ENCODE data around the gene LPCAT2.
"Not testable (repeated sequence)": the region's sequence is repeated elsewhere in the genome, so short reads cannot be mapped to it uniquely, and the experiment has no call there.

The LPCAT2 gene

DNA sequence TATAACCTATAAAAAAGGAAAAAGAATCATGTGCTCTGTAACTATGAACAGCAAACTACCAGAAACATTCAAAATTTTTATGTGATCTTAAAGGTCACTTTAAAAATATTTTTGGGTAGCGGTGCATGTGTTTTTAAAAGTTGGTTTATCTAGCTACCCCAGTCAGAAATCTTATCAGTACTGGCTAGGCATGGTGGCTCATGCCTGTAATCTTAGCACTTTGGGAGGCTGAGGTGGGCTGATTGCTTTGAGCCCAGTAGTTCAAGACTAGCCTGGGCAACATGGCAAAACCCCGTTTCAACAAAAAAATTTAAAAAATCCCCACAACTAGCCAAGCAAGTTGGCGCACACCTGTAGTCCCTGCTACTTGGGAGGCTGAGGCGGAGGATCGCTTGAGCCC lies 61.3 kb downstream of the LPCAT2 start:
- H3K9me3 Mint-ChIP-seq (ENCODE audit: low read depth): no peaks in the 10 kb centered on the region
- H3K36me3 Mint-ChIP-seq: no peaks in the 10 kb centered on the region
- H3K4me1 Mint-ChIP-seq (ENCODE audit: low read depth): no peaks in the 10 kb centered on the region
- H3K4me3 Mint-ChIP-seq: no peak overlapping the region
- peaks cover 1% of the 10 kb centered on the region for H3K27me3 Mint-ChIP-seq
- no peak overlapping the region for H3K27ac Mint-ChIP-seq

DNA sequence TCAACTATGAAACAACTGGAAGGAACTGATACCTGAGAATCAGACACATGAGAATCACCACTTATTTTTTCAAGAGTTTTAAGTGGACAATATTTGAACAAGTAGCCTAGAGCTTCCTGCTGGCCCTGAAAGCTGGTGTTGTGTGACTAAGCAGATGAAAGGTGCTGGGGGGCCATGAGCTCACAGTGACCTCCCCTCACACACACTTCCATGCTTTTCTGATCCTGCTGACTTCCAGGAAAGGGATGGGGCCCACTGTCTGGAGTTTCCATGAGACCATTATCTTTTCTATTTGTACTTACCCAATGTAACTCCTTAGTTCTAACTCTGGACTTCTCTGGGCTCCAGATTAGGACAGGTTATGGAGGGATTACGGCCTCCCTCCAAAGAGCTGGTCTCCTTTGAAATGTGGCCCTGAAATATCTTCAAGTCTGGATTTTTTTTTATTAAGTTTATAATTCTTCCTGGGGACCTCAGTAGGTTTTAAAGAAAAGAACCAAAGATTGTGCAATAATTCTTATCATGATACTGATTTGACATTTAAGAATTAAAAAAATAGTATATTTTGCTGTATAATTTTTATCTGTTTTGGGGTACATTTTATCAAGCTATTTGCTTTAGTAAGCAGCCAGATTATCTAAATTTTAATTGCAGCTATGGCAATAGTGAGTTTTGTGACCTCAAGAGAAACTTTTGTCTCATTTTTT lies 62.5 kb downstream of the LPCAT2 start:
- Mint-ChIP-seq H3K4me1 (ENCODE audit: low read depth) (no peaks in the 10 kb centered on the region), H3K27ac (no peak overlapping the region), H3K36me3 (no peaks in the 10 kb centered on the region)

DNA sequence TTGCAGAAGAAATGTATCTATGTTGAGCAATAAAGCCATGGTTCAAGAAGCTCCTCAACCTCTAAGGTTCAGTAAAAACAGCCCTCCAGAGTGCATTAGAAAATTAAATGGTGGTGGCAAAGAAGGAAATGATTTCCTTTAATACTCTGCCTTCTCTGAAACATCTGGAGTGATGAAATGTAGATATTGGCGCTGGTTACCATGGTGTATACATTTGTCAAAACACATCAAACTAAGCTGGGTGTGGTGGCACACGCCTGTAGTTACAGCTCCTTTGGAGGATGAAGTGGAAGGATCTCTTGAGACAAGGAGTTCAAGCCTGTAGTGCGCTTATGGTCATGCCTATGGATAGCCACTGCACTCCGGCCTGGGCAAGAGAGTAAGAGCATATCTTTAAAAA lies 63.6 kb downstream of the LPCAT2 start:
- Mint-ChIP-seq H3K36me3 (no peaks in the 10 kb centered on the region), H3K27me3 (peaks cover 1% of the 10 kb centered on the region), H3K27ac (no peak overlapping the region), H3K9me3 (ENCODE audit: low read depth) (no peaks in the 10 kb centered on the region), H3K4me3 (no peak overlapping the region), H3K4me1 (ENCODE audit: low read depth) (no peaks in the 10 kb centered on the region)

More for the DNA sequence above, 62.5 kb downstream of the LPCAT2 start:
- no peak overlapping the region for H3K4me3 Mint-ChIP-seq
- no peaks in the 10 kb centered on the region for H3K9me3 Mint-ChIP-seq (ENCODE audit: low read depth)
- H3K27me3 Mint-ChIP-seq: peaks cover 1% of the 10 kb centered on the region

DNA sequence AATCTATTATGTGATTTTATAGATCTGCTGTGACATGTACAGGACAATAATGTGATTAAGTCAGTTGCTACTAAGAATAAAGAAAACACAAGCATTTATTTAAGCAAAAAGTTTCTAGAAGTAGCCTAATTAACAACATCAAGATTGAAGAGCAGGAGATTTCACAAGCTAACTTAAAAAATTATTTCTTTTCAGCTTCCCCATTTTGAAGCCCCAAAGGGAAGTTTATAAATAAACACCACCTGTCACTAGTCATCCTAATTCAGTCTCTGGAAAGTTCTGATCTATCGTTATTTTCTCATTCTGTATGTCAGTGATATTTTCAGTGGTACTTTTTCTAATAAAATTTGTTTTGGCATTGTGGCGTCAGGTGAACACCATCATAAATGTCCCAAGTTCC lies 65.9 kb downstream of the LPCAT2 start:
- Mint-ChIP-seq H3K36me3 (no peaks in the 10 kb centered on the region), H3K27ac (no peak overlapping the region), H3K4me3 (no peak overlapping the region), H3K27me3 (peaks cover 1% of the 10 kb centered on the region), H3K9me3 (ENCODE audit: low read depth) (no peaks in the 10 kb centered on the region), H3K4me1 (ENCODE audit: low read depth) (no peaks in the 10 kb centered on the region)

DNA sequence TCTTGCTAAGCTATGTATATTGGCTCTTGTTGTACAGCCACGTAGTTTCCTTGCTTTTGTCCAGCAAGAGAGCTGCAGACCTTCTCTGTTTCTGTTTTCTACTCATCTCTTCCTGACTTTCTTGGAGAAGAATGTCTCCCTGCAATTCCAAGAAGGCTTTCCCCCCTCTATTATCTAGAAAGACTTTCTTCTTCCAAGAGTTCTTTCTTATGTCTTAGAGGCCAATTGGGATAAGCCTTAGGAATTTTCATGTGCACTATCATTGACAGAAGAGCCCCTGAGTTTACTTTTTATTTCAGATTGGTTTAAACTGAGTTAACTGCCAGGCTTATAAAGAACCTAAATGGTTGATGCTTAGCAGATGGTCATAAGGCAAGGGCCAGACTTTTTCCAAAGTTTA lies 66.6 kb downstream of the LPCAT2 start:
- no peaks in the 10 kb centered on the region for H3K9me3 Mint-ChIP-seq (ENCODE audit: low read depth)
- peaks cover 3% of the 10 kb centered on the region for H3K27me3 Mint-ChIP-seq
- no peak overlapping the region for H3K4me3 Mint-ChIP-seq
- H3K4me1 Mint-ChIP-seq (ENCODE audit: low read depth): no peaks in the 10 kb centered on the region
- H3K27ac Mint-ChIP-seq: no peak overlapping the region
- no peaks in the 10 kb centered on the region for H3K36me3 Mint-ChIP-seq

DNA sequence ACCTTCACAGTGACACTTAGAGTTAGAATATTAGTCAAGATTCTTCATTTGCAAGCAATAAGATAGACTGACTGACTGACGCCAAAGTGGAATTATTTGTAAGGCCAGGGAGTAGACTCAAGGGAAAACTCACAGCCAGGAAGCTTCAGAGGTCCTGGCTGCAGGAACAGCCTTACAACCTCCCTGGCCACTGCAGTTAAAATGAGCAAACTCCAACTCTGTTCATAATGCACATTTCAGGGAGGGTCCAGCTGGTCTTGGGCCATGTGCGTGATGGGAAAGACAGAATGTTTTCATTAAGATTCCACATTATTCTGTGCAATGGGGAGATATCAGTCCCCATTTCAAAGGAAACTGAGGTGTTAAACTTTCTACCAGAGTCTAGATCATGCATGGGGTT lies 67.5 kb downstream of the LPCAT2 start:
- no peaks in the 10 kb centered on the region for H3K4me1 Mint-ChIP-seq (ENCODE audit: low read depth)
- H3K9me3 Mint-ChIP-seq (ENCODE audit: low read depth): no peaks in the 10 kb centered on the region
- no peak overlapping the region for H3K27ac Mint-ChIP-seq
- H3K27me3 Mint-ChIP-seq: peaks cover 3% of the 10 kb centered on the region
- no peak overlapping the region for H3K4me3 Mint-ChIP-seq
- no peaks in the 10 kb centered on the region for H3K36me3 Mint-ChIP-seq

DNA sequence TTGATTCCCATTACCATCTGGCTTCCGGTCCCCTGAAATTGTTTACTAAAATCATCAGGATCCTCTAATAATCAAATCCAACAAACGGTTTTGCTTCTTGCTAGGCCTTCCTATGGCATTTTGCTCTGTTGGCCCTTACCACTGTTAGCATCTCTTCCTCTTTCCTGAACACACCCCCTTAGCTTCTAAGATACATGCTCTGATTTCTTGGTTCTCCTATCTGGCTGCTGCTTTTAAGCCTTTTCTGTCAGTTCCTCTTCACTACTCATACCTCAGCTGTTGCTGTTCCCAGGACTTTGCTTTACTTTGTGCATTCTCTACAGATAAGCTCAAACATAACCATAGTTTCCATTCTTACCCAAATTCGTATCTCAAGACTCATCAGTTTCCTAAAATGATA lies 69.0 kb downstream of the LPCAT2 start:
- Mint-ChIP-seq H3K4me3 (no peak overlapping the region), H3K27me3 (peaks cover 2% of the 10 kb centered on the region), H3K9me3 (ENCODE audit: low read depth) (no peaks in the 10 kb centered on the region), H3K27ac (no peak overlapping the region), H3K4me1 (ENCODE audit: low read depth) (no peaks in the 10 kb centered on the region), H3K36me3 (no peaks in the 10 kb centered on the region)

DNA sequence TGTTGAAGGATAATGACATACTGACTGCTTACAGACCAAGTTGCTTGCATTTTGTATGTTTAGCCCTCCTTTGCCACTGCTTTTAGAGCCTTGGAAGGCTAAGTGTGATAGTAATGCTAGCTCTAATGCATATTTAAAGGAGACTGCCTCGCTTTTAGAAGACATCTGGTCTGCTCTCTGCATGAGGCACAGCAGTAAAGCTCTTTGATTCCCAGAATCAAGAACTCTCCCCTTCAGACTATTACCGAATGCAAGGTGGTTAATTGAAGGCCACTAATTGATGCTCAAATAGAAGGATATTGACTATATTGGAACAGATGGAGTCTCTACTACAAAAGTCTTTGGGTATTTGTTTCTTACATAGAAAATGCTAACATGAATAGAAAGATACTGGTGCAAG lies 76.8 kb downstream of the LPCAT2 start:
- H3K36me3 Mint-ChIP-seq: no peaks in the 10 kb centered on the region
- no peaks in the 10 kb centered on the region for H3K4me1 Mint-ChIP-seq (ENCODE audit: low read depth)
- H3K4me3 Mint-ChIP-seq: no peak overlapping the region

DNA sequence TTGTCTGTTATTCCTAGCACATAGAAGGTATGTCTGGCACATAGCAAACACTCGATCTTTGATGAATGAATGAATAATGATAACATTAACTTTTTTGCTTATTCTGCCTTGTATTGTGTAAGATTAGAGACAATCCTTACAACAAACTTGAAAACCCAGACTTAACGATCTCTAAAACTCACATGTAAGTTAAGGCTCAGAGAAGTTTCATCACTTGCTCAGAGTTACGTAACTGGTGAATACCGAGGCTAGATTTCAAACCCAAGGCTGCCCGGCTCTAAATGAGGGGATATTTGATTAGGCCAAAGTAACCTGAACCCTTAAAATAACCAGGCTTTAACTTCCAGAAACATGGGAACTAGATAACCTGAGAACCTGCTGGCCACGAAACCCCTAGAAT lies 79.9 kb downstream of the LPCAT2 start:
- no peak overlapping the region for H3K27ac Mint-ChIP-seq
- H3K4me1 Mint-ChIP-seq (ENCODE audit: low read depth): no peaks in the 10 kb centered on the region
- peaks cover 4% of the 10 kb centered on the region for H3K27me3 Mint-ChIP-seq
- no peak overlapping the region for H3K4me3 Mint-ChIP-seq
- H3K9me3 Mint-ChIP-seq (ENCODE audit: low read depth): no peaks in the 10 kb centered on the region
- H3K36me3 Mint-ChIP-seq: no peaks in the 10 kb centered on the region

More for the DNA sequence above, 76.8 kb downstream of the LPCAT2 start:
- H3K9me3 Mint-ChIP-seq (ENCODE audit: low read depth): no peaks in the 10 kb centered on the region
- no peak overlapping the region for H3K27ac Mint-ChIP-seq
- no peaks in the 10 kb centered on the region for H3K27me3 Mint-ChIP-seq

DNA sequence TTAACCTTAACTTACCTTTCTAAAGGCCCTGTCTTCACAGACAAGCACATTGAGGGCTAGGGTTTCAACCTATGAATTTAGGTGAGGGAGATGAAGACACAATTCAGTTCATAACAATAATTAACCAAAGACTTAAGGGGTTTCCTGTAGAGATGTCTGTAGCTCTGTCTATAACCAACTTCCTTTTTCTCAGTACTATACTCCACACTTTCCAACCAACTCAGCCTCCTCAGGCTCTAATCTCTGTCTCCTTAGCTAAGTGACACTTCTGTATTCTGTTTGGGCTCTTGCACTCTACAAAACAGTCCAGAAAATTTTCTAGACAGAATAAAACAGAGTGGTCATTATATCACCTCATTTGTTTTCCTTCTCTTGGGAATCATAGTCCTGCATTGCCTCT lies 83.4 kb downstream of the LPCAT2 start:
- Mint-ChIP-seq H3K4me3 (no peak overlapping the region), H3K27ac (no peak overlapping the region), H3K4me1 (ENCODE audit: low read depth) (no peaks in the 10 kb centered on the region)

DNA sequence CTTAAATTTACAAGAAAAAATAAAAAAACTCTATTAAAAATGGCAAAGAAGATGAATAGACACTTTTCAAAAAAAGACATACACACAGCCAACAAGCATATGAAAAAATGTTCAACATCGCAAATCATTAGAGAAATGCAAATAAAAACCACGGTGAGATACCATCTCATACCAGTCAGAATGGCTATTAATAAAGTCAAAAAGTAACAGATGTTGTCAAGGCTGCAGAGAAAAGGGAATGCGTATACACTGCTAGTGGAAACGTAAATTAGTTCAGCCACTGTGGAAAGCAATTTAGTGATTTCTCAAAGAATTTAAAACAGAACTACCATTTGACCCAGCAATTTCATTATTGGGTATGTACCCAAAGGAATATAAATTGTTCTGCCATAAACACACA lies 89.1 kb downstream of the LPCAT2 start:
- Mint-ChIP-seq H3K4me3 (no peak overlapping the region), H3K27me3 (peaks cover 4% of the 10 kb centered on the region), H3K36me3 (no peaks in the 10 kb centered on the region), H3K27ac (no peak overlapping the region), H3K9me3 (ENCODE audit: low read depth) (no peaks in the 10 kb centered on the region), H3K4me1 (ENCODE audit: low read depth) (no peaks in the 10 kb centered on the region)

More for the DNA sequence above, 83.4 kb downstream of the LPCAT2 start:
- H3K36me3 Mint-ChIP-seq: no peaks in the 10 kb centered on the region
- no peaks in the 10 kb centered on the region for H3K9me3 Mint-ChIP-seq (ENCODE audit: low read depth)
- H3K27me3 Mint-ChIP-seq: peaks cover 6% of the 10 kb centered on the region

DNA sequence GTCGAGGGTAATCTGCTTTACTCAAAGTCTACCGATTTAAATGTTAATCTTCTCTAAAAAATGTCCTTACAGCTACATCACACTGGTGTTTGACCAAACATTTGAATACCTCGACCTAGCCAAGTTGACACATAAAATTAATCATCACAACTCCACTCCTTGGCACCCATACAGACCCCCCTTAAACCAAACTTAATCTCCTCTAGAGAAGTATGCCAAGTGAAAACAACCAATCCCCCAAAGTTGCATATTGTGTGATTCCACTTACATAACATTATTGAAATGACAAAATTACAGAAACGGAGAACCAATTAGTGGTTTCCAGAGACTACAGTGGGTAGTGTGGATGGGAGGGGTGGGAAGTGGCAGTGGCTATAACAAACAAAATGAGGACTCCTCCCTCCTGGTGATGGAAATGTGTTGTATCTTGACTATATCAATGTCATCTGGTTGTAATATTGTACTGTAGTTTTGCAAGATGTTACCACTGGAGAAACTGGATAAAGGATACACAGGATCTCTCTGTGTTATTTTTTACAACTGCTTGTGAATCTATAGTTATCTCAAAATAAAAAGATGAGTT lies 97.0 kb downstream of the LPCAT2 start:
- Mint-ChIP-seq H3K4me1 (ENCODE audit: low read depth) (no peaks in the 10 kb centered on the region), H3K9me3 (ENCODE audit: low read depth) (peaks cover 3% of the 10 kb centered on the region), H3K27me3 (peaks cover 2% of the 10 kb centered on the region), H3K36me3 (no peaks in the 10 kb centered on the region), H3K27ac (no peak overlapping the region), H3K4me3 (no peak overlapping the region)

DNA sequence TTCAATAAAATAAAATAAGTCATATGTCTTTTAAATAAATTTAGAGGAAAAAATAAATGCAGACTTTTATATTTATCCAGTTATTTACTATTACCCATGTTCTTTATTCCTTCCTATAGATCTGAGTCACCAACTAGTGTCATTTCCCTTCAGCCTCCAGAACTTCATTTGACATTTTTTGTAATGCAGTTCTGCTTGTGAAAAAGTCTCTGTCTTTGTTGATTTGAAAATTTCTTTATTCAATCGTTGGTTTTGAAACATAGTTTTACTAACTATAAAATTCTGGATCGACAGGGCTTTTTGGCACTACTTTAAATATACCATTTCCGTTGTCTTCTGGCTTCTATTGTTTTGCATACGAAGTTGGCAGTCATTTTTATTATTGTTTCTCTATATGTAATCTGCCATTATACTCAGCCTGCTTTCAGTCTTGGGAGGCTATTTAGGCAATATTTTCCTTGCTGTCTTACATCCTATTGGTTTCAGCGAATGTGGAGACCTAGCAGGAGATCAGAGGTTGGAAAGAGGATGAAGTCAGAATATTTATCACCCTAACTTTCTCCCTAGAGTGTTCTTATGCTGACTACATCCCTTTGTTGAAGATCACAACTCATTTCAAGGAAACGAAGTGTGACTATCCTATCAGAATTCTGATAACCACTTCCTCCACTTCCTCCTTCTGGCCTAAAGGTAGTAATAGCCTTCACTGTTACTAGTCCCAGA lies 104.9 kb downstream of the LPCAT2 start:
- Mint-ChIP-seq H3K27ac (no peak overlapping the region), H3K27me3 (peaks cover 10% of the 10 kb centered on the region), H3K9me3 (ENCODE audit: low read depth) (no peaks in the 10 kb centered on the region), H3K4me1 (ENCODE audit: low read depth) (no peaks in the 10 kb centered on the region), H3K4me3 (no peak overlapping the region), H3K36me3 (no peaks in the 10 kb centered on the region)

DNA sequence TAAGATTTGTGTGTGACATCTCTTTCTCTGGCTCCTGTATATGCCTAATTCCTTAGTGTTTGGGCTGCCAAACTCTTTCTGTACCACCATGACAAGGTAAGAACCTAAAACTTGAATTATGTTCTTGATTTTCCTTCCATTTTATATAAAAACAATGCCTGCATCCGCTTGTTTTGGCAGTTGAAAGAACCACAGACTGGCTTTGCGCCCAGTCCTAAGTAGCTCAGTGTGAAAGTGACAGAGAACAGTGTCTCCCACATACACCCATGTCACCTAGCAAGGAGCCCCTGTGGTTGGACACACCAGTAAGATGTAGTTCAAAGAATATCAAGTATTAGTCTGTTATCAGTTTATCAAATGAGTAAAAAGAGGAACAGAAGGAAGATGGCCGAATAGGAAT lies 106.2 kb downstream of the LPCAT2 start:
- H3K27ac Mint-ChIP-seq: no peak overlapping the region
- no peaks in the 10 kb centered on the region for H3K4me1 Mint-ChIP-seq (ENCODE audit: low read depth)
- no peak overlapping the region for H3K4me3 Mint-ChIP-seq
- no peaks in the 10 kb centered on the region for H3K36me3 Mint-ChIP-seq
- no peaks in the 10 kb centered on the region for H3K9me3 Mint-ChIP-seq (ENCODE audit: low read depth)
- H3K27me3 Mint-ChIP-seq: peaks cover 14% of the 10 kb centered on the region

DNA sequence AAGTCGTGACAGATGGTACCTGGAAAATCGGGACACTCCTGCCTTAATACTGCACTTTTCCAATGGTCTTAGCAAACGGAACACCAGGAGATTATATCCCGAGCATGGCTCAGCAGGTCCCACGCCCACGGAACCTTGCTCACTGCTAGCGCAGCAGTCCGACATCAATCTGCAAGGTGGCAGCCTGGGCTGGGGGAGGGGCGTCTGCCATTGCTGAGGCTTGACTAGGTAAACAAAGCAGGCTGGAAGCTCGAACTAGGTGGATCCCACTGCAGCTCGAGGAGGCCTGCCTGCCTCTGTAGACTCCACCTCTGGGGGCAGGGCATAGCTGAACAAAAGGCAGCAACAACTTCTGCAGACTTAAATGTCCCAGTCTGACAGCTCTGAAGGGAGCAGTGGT lies 106.8 kb downstream of the LPCAT2 start:
- not testable (repeated sequence) for H3K4me1 Mint-ChIP-seq (ENCODE audit: low read depth); H3K36me3 Mint-ChIP-seq; H3K4me3 Mint-ChIP-seq; H3K9me3 Mint-ChIP-seq (ENCODE audit: low read depth); H3K27ac Mint-ChIP-seq
- H3K27me3 Mint-ChIP-seq: peaks cover 14% of the 10 kb centered on the region
